ENCODE data around the gene XYLT2. TPM values are rescaled to one million over a fixed set of nuclear protein-coding genes. Genes with fewer than 3 reads are reported as not detected.

XYLT2 gene
- total and polyA plus RNA-seq, 2 experiments from 2014 or later, result 48.8 to 80.0 TPM

- no peak for DNase-seq (ENCODE audit: low read depth in 1 of 2, low spot score in 1 of 2)
- Histone ChIP-seq H3K27me3 (no peaks in the 10 kb centered on the region), H3K27ac (no peak overlapping the region), H3K4me3 (no peak overlapping the region), H3K36me3 (no peaks in the 10 kb centered on the region), H3K9me3 (ENCODE audit: low read depth) (no peaks in the 10 kb centered on the region), H3K4me1 (ENCODE audit: low read depth) (peaks cover 6% of the 10 kb centered on the region)
- no peak for TF ChIP-seq CTCF (IDR thresholded peaks at IDR 0.05; ENCODE audit: low read depth, low read length)
Measured at GRCh38 chr17:50301891-50302584, 43.9 kb upstream of the XYLT2 start.

- no peaks in the 10 kb centered on the region for H3K36me3 ChIP-seq
- no peak for TF ChIP-seq CTCF (IDR thresholded peaks at IDR 0.05; ENCODE audit: low read depth, low read length)
- no peak overlapping the region for H3K27ac ChIP-seq
- H3K27me3 ChIP-seq, result no peaks in the 10 kb centered on the region
- DNase-seq (ENCODE audit: low read depth in 1 of 2, low spot score in 1 of 2), result no peak
- H3K9me3 ChIP-seq (ENCODE audit: low read depth), result no peaks in the 10 kb centered on the region
- H3K4me3 ChIP-seq, result no peak overlapping the region
- H3K4me1 ChIP-seq (ENCODE audit: low read depth), result peaks cover 6% of the 10 kb centered on the region
Measured at GRCh38 chr17:50303051-50303450, 42.9 kb upstream of the XYLT2 start.

DNA sequence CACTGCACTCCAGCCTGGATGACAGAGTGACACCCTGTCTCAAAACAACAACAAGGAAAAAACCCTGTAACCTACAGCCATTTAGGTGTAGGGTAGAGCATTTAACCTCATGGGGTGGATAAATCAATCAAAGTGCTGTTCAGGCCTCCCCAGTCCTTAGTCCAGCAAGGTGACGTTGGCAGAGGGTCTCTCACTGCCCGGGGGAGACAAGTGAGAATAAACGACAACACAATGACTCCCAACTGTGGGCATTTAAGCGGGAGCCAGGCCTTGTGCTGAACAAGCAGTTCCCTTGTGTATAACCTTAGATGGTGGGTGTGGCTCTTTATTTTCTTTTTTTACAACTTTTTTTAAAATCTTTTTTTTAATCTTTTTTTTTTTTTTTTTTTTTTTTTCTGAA lies 42.3 kb upstream of the XYLT2 start:
- Histone ChIP-seq H3K4me3 (no peak overlapping the region), H3K27ac (no peak overlapping the region)
- TF ChIP-seq CTCF (IDR thresholded peaks at IDR 0.05; ENCODE audit: low read depth, low read length), result no peak

GRCh38 chr17:50304781-50305404 lies 41.0 kb upstream of the XYLT2 start:
- H3K9me3 ChIP-seq (ENCODE audit: low read depth), result no peaks in the 10 kb centered on the region
- H3K4me3 ChIP-seq, result no peak overlapping the region
- H3K27me3 ChIP-seq, result no peaks in the 10 kb centered on the region
- H3K36me3 ChIP-seq, result no peaks in the 10 kb centered on the region
- no peak for TF ChIP-seq CTCF (IDR thresholded peaks at IDR 0.05; ENCODE audit: low read depth, low read length)
- no peak overlapping the region for H3K27ac ChIP-seq
- DNase-seq (ENCODE audit: low read depth in 1 of 2, low spot score in 1 of 2), result peak in 1 of 2 donors; percentile 53
- H3K4me1 ChIP-seq (ENCODE audit: low read depth), result peaks cover 5% of the 10 kb centered on the region

More for the DNA sequence above, 42.3 kb upstream of the XYLT2 start:
- no peaks in the 10 kb centered on the region for H3K9me3 ChIP-seq (ENCODE audit: low read depth)
- no peaks in the 10 kb centered on the region for H3K27me3 ChIP-seq
- no peaks in the 10 kb centered on the region for H3K36me3 ChIP-seq
- DNase-seq (ENCODE audit: low read depth in 1 of 2, low spot score in 1 of 2), result no peak
- H3K4me1 ChIP-seq (ENCODE audit: low read depth), result peaks cover 6% of the 10 kb centered on the region

DNA sequence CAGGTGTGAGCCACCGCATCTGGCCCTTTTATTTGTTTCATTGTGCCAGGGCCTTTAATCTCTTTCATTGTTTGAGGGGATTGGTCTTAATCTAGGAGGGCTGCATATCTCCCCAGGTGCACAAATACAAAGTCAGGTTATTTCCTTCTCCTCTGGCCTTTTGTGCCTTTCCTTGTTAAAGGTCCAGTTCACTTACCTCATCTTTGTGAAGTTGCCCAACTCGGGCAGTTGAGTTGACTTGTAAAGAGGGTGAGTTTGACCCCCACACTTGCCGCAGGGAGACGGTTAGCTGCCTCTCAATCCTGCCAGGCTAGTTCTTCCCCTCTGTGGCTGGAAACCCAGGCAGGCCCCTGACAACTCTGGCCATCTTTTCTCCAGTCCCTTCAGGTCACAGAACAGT lies 38.3 kb upstream of the XYLT2 start:
- no peaks in the 10 kb centered on the region for H3K9me3 ChIP-seq (ENCODE audit: low read depth)
- no peak overlapping the region for H3K27ac ChIP-seq
- H3K36me3 ChIP-seq, result no peaks in the 10 kb centered on the region
- H3K4me1 ChIP-seq (ENCODE audit: low read depth), result peaks cover 3% of the 10 kb centered on the region
- no peak overlapping the region for H3K4me3 ChIP-seq
- H3K27me3 ChIP-seq, result no peaks in the 10 kb centered on the region
- DNase-seq (ENCODE audit: low read depth in 1 of 2, low spot score in 1 of 2), result no peak
- TF ChIP-seq CTCF (IDR thresholded peaks at IDR 0.05; ENCODE audit: low read depth, low read length), result no peak
